ENCODE results near the gene DHX16.
"Not testable (repeated sequence)": the region's sequence is repeated elsewhere in the genome, so short reads cannot be mapped to it uniquely, and the experiment has no call there.

The DHX16 gene

GRCh38 chr6:30678964-30679726, 6.3 kb upstream of the DHX16 start:
- peak; percentile 95 for DNase-seq

- DNase-seq, result no peak
Measured at GRCh38 chr6:30676660-30677285, 4.0 kb upstream of the DHX16 start.

- DNase-seq, result no peak
Measured at GRCh38 chr6:30670760-30671527, 1.9 kb downstream of the DHX16 start.

- not testable (repeated sequence) for DNase-seq
Measured at GRCh38 chr6:30666300-30666699, 6.5 kb downstream of the DHX16 start.

- DNase-seq, result no peak
Measured at GRCh38 chr6:30664994-30665767, 7.6 kb downstream of the DHX16 start.

- not testable (repeated sequence) for DNase-seq
Measured at GRCh38 chr6:30657922-30658321, 14.9 kb downstream of the DHX16 start.

- no peak for DNase-seq
Measured at GRCh38 chr6:30657454-30657853, 15.4 kb downstream of the DHX16 start.

GRCh38 chr6:30656513-30656912, 16.3 kb downstream of the DHX16 start:
- DNase-seq, result no peak

GRCh38 chr6:30655743-30656094, 17.1 kb downstream of the DHX16 start:
- no peak for DNase-seq

GRCh38 chr6:30654798-30655742, 17.7 kb downstream of the DHX16 start:
- DNase-seq, result no peak

- no peak for DNase-seq
Measured at GRCh38 chr6:30651143-30651542, 21.7 kb downstream of the DHX16 start.

GRCh38 chr6:30647242-30648116, 25.3 kb downstream of the DHX16 start:
- DNase-seq, result peak; percentile 67

GRCh38 chr6:30646450-30647241, 26.2 kb downstream of the DHX16 start, which contains the start of gene C6orf136:
Gene C6orf136 (plus strand): TSS chr6:30647133. CDS start chr6:30647232, 99 bp downstream.
- DNase-seq, result peak; percentile 92

GRCh38 chr6:30645989-30646388, 26.8 kb downstream of the DHX16 start:
- no peak for DNase-seq

GRCh38 chr6:30644769-30645168, 28.0 kb downstream of the DHX16 start:
- DNase-seq, result no peak

GRCh38 chr6:30643656-30644055, 29.1 kb downstream of the DHX16 start:
- DNase-seq, result no peak

GRCh38 chr6:30641048-30641447, 31.8 kb downstream of the DHX16 start:
- DNase-seq, result no peak

GRCh38 chr6:30640481-30640880, 32.3 kb downstream of the DHX16 start:
- no peak for DNase-seq

- no peak for DNase-seq
Measured at GRCh38 chr6:30635834-30636233, 37.0 kb downstream of the DHX16 start.

Data from activated CD4-positive, alpha-beta T cell treated with anti-CD3 and anti-CD28 coated beads, Interleukin-2, amount 50 U/mL, for 1 hour (primary cell).